HFFc6 (cell line): ENCODE measurements around the gene MT1HL1. TPM values are rescaled to one million over a fixed set of nuclear protein-coding genes. Genes with fewer than 3 reads are reported as not detected.

Source experiments
- DNase-seq: peaks from one replicate; pipeline ENCODE4 v3.0.0-alpha.2; 2018
- H3K27ac Mint-ChIP-seq: 2 replicates; pipeline ENCODE4 v1.8.0; 2020; ENCODE audit warnings: mild to moderate bottlenecking, mixed read lengths
- H3K27me3 Mint-ChIP-seq: 2 replicates; pipeline ENCODE4 v1.8.0; 2021; ENCODE audit warnings: mild to moderate bottlenecking, moderate library complexity, mixed read lengths; ENCODE audit not compliant: insufficient read depth
- H3K36me3 Mint-ChIP-seq: 2 replicates; pipeline ENCODE4 v1.8.0; 2021; ENCODE audit warnings: low read depth, mixed read lengths
- H3K4me1 Mint-ChIP-seq: 2 replicates; pipeline ENCODE4 v1.8.0; 2020; ENCODE audit warnings: low read depth, mixed read lengths
- H3K4me3 Mint-ChIP-seq: 2 replicates; pipeline ENCODE4 v1.8.0; 2020; ENCODE audit warnings: mild to moderate bottlenecking, moderate library complexity, mixed read lengths
- H3K9me3 Mint-ChIP-seq: 2 replicates; pipeline ENCODE4 v1.8.0; 2020; ENCODE audit warnings: mild to moderate bottlenecking, mixed read lengths
- long read RNA-seq: library from polyadenylated mRNA; unstranded; transcript quantifications from one replicate; pipeline ENCODE4 v2.0.0, GENCODE V29; 2019
- total RNA-seq, 6 experiments: library from RNA; stranded (reverse); fragmentation: NEBNext Ultra II Directional; extraction: Animal tissue kit (Norgen Biotek cat#: 25700); gene quantifications; 2 replicates in 1 of 6; 3 replicates in 5 of 6; pipeline ENCODE4 v1.2.3, GENCODE V29; 2021
- TF ChIP-seq, protein P1 (sequence below): fragments of 200-600 bp; sonication (generic); IDR thresholded peaks from 2 replicates; pipeline ENCODE4 v1.5.0; 2021; ENCODE audit warnings: antibody characterized with exemption, mild to moderate bottlenecking

The MT1HL1 gene
- not detected for total RNA-seq
- long read RNA-seq, result 0 reads

- TF ChIP-seq, protein P1, sequence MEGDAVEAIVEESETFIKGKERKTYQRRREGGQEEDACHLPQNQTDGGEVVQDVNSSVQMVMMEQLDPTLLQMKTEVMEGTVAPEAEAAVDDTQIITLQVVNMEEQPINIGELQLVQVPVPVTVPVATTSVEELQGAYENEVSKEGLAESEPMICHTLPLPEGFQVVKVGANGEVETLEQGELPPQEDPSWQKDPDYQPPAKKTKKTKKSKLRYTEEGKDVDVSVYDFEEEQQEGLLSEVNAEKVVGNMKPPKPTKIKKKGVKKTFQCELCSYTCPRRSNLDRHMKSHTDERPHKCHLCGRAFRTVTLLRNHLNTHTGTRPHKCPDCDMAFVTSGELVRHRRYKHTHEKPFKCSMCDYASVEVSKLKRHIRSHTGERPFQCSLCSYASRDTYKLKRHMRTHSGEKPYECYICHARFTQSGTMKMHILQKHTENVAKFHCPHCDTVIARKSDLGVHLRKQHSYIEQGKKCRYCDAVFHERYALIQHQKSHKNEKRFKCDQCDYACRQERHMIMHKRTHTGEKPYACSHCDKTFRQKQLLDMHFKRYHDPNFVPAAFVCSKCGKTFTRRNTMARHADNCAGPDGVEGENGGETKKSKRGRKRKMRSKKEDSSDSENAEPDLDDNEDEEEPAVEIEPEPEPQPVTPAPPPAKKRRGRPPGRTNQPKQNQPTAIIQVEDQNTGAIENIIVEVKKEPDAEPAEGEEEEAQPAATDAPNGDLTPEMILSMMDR, result no peak
- Mint-ChIP-seq H3K4me3 (no peak within 1 kb of the TSS), H3K4me1 (no peaks in the 10 kb centered on the region), H3K27me3 (no peaks in the 10 kb centered on the region), H3K9me3 (peaks cover 39% of the 10 kb centered on the region), H3K36me3 (no peaks in the 10 kb centered on the region), H3K27ac (no peak within 1 kb of the TSS)
- no peak for DNase-seq
Observed at GRCh38 chr1:237004116-237004515, at the start of gene MT1HL1. MT1HL1 (minus strand) TSS chr1:237004441; CDS start chr1:237004372, 69 bp downstream.

DNA sequence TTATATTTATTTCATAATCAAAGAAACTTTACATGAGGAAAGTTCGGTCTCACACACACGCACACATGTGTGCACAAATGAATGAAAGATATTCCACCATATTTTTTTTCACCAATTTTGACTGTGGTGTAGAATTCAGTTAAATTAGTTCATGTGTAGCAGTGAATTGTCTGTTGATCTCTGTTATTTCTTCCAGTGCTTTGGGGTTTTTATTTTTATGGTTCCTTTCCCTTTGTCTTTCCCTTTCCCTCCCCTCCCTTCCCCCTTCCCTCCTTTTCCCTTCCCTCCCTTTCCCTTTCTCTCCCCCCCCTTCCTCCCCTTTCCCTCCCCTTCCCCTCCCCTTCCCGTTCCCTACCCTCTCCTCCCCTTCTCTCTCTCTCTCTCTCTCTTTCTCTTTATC is 46.7 kb upstream of the MT1HL1 start:
- peaks cover 27% of the 10 kb centered on the region for H3K9me3 Mint-ChIP-seq
- TF ChIP-seq, protein P1, result no peak
- H3K4me3 Mint-ChIP-seq, result no peak overlapping the region
- peaks cover 2% of the 10 kb centered on the region; the same call in 1 of the 2 replicates for H3K27me3 Mint-ChIP-seq
- no peak overlapping the region for H3K27ac Mint-ChIP-seq
- no peaks in the 10 kb centered on the region for H3K36me3 Mint-ChIP-seq
- no peak for DNase-seq
- H3K4me1 Mint-ChIP-seq, result no peaks in the 10 kb centered on the region

DNA sequence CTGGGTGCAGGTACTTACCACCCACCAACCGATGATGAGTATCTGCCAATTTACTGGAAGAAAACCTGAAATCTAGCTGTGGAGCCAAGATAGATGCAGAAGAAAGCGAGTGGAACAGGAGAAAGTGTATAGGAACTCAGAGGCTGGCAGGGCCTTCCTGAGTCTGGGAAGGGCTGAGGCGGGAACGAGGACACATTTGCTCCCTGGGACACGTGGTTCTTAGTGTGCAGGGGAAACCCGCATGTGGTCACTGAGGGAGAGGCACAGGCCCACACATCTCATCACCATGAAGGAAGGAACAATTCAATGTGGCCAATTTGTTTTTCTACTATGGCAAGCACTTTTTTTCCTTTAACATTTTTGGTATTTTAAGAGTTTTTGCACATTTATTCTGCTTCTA is 45.9 kb upstream of the MT1HL1 start:
- Mint-ChIP-seq H3K4me3 (no peak overlapping the region), H3K4me1 (no peaks in the 10 kb centered on the region), H3K36me3 (no peaks in the 10 kb centered on the region), H3K27ac (no peak overlapping the region), H3K9me3 (peaks cover 21% of the 10 kb centered on the region), H3K27me3 (peaks cover 2% of the 10 kb centered on the region; the same call in 1 of the 2 replicates)
- DNase-seq, result no peak
- TF ChIP-seq, protein P1, result no peak

- no peaks in the 10 kb centered on the region for H3K4me1 Mint-ChIP-seq
- peaks cover 2% of the 10 kb centered on the region; the same call in 1 of the 2 replicates for H3K27me3 Mint-ChIP-seq
- H3K36me3 Mint-ChIP-seq, result no peaks in the 10 kb centered on the region
- H3K4me3 Mint-ChIP-seq, result no peak overlapping the region
- H3K27ac Mint-ChIP-seq, result no peak overlapping the region
- TF ChIP-seq, protein P1, result no peak
- H3K9me3 Mint-ChIP-seq, result peaks cover 16% of the 10 kb centered on the region
- no peak for DNase-seq
Observed at GRCh38 chr1:237048803-237049202, 44.6 kb upstream of the MT1HL1 start.

DNA sequence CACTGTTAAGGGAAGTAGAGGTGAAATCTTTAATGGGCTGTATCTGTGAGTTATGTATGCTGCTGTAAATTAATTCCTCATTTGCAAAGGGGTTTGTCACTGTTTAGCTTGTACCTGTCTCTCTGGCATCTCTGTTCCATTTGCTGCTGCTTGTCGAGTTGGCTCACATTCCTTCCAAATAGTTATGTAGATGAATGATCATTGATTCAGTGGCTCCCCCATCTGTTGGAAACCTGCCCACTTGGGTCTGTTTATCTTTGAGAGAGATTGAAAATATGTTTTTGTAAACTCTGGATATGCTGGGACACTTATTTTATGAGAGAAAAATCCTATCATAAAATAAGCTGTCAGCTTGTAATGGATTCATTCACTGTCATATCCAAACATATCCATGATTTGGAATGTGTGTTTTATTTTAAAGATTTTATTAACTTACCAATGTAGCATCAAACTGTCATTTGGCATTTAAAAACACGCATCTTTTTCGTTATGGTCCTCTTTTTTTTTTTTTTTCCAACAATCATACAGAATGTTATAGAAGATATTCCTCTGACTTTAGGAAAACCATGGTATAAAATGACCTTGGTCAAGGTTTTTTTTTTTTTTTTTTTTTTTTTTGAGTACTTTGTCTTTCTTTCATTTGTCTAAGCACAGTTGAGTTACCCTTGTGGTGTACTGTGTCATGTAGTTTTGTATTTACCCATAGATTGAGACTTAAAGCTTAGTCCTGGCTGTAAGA is 41.2 kb upstream of the MT1HL1 start:
- H3K9me3 Mint-ChIP-seq, result peaks cover 29% of the 10 kb centered on the region
- H3K27me3 Mint-ChIP-seq, result peaks cover 2% of the 10 kb centered on the region; the same call in 1 of the 2 replicates
- TF ChIP-seq, protein P1, result no peak
- DNase-seq, result no peak
- no peaks in the 10 kb centered on the region for H3K4me1 Mint-ChIP-seq
- peaks cover 7% of the 10 kb centered on the region for H3K36me3 Mint-ChIP-seq
- no peak overlapping the region for H3K27ac Mint-ChIP-seq
- no peak overlapping the region for H3K4me3 Mint-ChIP-seq
